H1 (cell line): ENCODE data around the gene GALC. TPM values are rescaled to one million over a fixed set of nuclear protein-coding genes. Genes with fewer than 3 reads are reported as not detected.

Experiments
- CTCF ChIA-PET: fragments of 300-600 bp; sonication (Branson Sonifier 250); formaldehyde crosslinking; loops from one replicate; lab custom pipeline; 2021; ENCODE audit not compliant: partially characterized antibody; lab: Charles Lee
- POLR2A ChIA-PET: fragments of 300-600 bp; sonication (Branson Sonifier 250); formaldehyde crosslinking; loops from one replicate; lab custom pipeline; 2021; ENCODE audit warnings: inconsistent platforms; ENCODE audit not compliant: partially characterized antibody; lab: Charles Lee
- DNase-seq, 2 experiments: peaks; one replicate each; pipeline versions ENCODE4 v3.0.0 to v3.0.0-alpha.2; 2010 to 2022; ENCODE audit warnings: low spot score in 2 of 2, low read depth in 1 of 2, mixed read lengths in 1 of 2
- FAIRE-seq: peaks from 2 replicates; lab custom pipeline; 2011; peaks lifted over from hg19 to GRCh38; lab: Jason Lieb, UNC
- H2AFZ ChIP-seq: 2 replicates; pipeline ENCODE4 v1.8.1; 2012; ENCODE audit warnings: low read length, inconsistent platforms
- H2AK5ac ChIP-seq: 2 replicates; pipeline ENCODE4 v1.6.1; 2013; ENCODE audit warnings: low read depth, low read length
- H2BK120ac ChIP-seq: replicated peaks from 2 replicates; pipeline ENCODE3; 2013; ENCODE audit warnings: low read depth, low read length, inconsistent platforms
- H2BK12ac ChIP-seq: 2 replicates; pipeline ENCODE4 v1.6.1; 2013; ENCODE audit warnings: low read depth, low read length
- H2BK15ac ChIP-seq: 2 replicates; pipeline ENCODE4 v1.6.1; 2013; ENCODE audit warnings: low read length
- H2BK20ac ChIP-seq: 2 replicates; pipeline ENCODE4 v1.6.1; 2013; ENCODE audit warnings: low read length
- H2BK5ac ChIP-seq: 2 replicates; pipeline ENCODE4 v1.6.1; 2013; ENCODE audit warnings: low read depth, low read length
- H3K14ac ChIP-seq: 2 replicates; pipeline ENCODE4 v1.6.1; 2013; ENCODE audit warnings: inconsistent platforms; ENCODE audit not compliant: insufficient read length
- H3K18ac ChIP-seq: 2 replicates; pipeline ENCODE4 v1.6.1; 2013; ENCODE audit warnings: low read length; ENCODE audit errors: extremely low read depth
- H3K23ac ChIP-seq: 2 replicates; pipeline ENCODE4 v1.6.1; 2013; ENCODE audit warnings: inconsistent platforms; ENCODE audit not compliant: insufficient read length
- H3K23me2 ChIP-seq: 2 replicates; pipeline ENCODE4 v1.6.1; 2013; ENCODE audit warnings: low read depth, low read length
- H3K27ac ChIP-seq: 2 replicates; pipeline ENCODE4 v1.6.1; 2011; ENCODE audit warnings: low read depth, low read length, inconsistent platforms
- H3K27me3 ChIP-seq, 4 experiments: replicated peaks in 1 of 4; 1 replicate in 1 of 4; 2 replicates in 3 of 4; pipeline versions ENCODE4 v1.6.1 to v1.8.1; 2011 to 2013; ENCODE audit warnings: low read length in 3 of 4, mild to moderate bottlenecking in 3 of 4, inconsistent platforms in 2 of 4, mixed read lengths in 2 of 4, moderate library complexity in 1 of 4; ENCODE audit not compliant: control insufficient read depth in 3 of 4, insufficient read depth in 3 of 4; ENCODE audit errors: extremely low read depth in 1 of 4
- H3K36me3 ChIP-seq, 4 experiments: 2 replicates each; pipeline versions ENCODE4 v1.6.1 to v1.8.1; 2011 to 2013; ENCODE audit warnings: mild to moderate bottlenecking in 4 of 4, low read length in 3 of 4, moderate library complexity in 2 of 4, control low read depth in 1 of 4, inconsistent platforms in 1 of 4; ENCODE audit not compliant: insufficient read depth in 4 of 4, control insufficient read depth in 2 of 4
- H3K4ac ChIP-seq: replicated peaks from 2 replicates; pipeline ENCODE3; 2013; ENCODE audit warnings: low read length, low read depth, mixed read lengths, inconsistent platforms; ENCODE audit not compliant: insufficient read length
- H3K4me1 ChIP-seq, 4 experiments: replicated peaks in 1 of 4; 1 replicate in 1 of 4; 2 replicates in 3 of 4; pipeline versions ENCODE4 v1.6.1 to v1.8.1; 2011 to 2013; ENCODE audit warnings: low read length in 3 of 4, inconsistent platforms in 2 of 4, mixed read lengths in 1 of 4; ENCODE audit not compliant: insufficient read depth in 4 of 4, control insufficient read depth in 3 of 4
- H3K4me2 ChIP-seq, 2 experiments: 2 replicates each; pipeline versions ENCODE4 v1.6.1 to v1.8.1; 2011 to 2013; ENCODE audit warnings: low read depth in 2 of 2, low read length in 2 of 2, control low read depth in 1 of 2, inconsistent platforms in 1 of 2, mild to moderate bottlenecking in 1 of 2; ENCODE audit not compliant: insufficient read depth in 1 of 2
- H3K4me3 ChIP-seq, 4 experiments: fragments of 200-600, 300-600 bp in 1 of 4; sonication (generic), shearing (Covaris generic), sonication (Bioruptor Twin) in 1 of 4; 2 replicates each; pipeline versions ENCODE4 v1.5.1 to v1.8.1; 2011 to 2016; ENCODE audit warnings: low read length in 4 of 4, low read depth in 3 of 4, control low read depth in 2 of 4, inconsistent platforms in 2 of 4, mild to moderate bottlenecking in 2 of 4, mixed read lengths in 1 of 4, moderate library complexity in 1 of 4; ENCODE audit not compliant: insufficient read depth in 2 of 4; ENCODE audit errors: extremely low read depth in 1 of 4
- H3K56ac ChIP-seq: replicated peaks from 2 replicates; pipeline ENCODE3; 2013; ENCODE audit warnings: low read depth, mild to moderate bottlenecking, mixed read lengths, low read length, inconsistent platforms; ENCODE audit not compliant: insufficient read length
- H3K79me1 ChIP-seq: 2 replicates; pipeline ENCODE4 v1.6.1; 2013; ENCODE audit warnings: low read depth, low read length, control low read depth
- H3K79me2 ChIP-seq, 2 experiments: 2 replicates each; pipeline versions ENCODE4 v1.6.1 to v1.8.1; 2012 to 2013; ENCODE audit warnings: low read length in 2 of 2, mild to moderate bottlenecking in 2 of 2, inconsistent platforms in 1 of 2; ENCODE audit not compliant: insufficient read depth in 2 of 2, control insufficient read depth in 1 of 2
- H3K9ac ChIP-seq, 4 experiments: replicated peaks in 1 of 4; 1 replicate in 1 of 4; 2 replicates in 3 of 4; pipeline versions ENCODE4 v1.6.1 to v1.8.1; 2011 to 2013; ENCODE audit warnings: low read depth in 3 of 4, low read length in 3 of 4, control low read depth in 2 of 4, mild to moderate bottlenecking in 2 of 4, moderate library complexity in 2 of 4, inconsistent platforms in 1 of 4; ENCODE audit errors: extremely low read depth in 1 of 4
- H3K9me3 ChIP-seq, 2 experiments: 2 replicates each; pipeline versions ENCODE4 v1.6.1 to v1.8.1; 2012 to 2013; ENCODE audit warnings: mild to moderate bottlenecking in 2 of 2, moderate library complexity in 2 of 2, control low read depth in 1 of 2, inconsistent platforms in 1 of 2, low read depth in 1 of 2, low read length in 1 of 2, mixed read lengths in 1 of 2; ENCODE audit not compliant: insufficient read depth in 2 of 2
- H4K20me1 ChIP-seq, 2 experiments: replicated peaks in 1 of 2; 2 replicates each; pipeline versions ENCODE3 to v1.8.1; 2011 to 2013; ENCODE audit warnings: inconsistent platforms in 2 of 2, low read length in 2 of 2, mild to moderate bottlenecking in 1 of 2; ENCODE audit not compliant: insufficient read depth in 2 of 2, control insufficient read depth in 1 of 2
- H4K5ac ChIP-seq: 2 replicates; pipeline ENCODE4 v1.6.1; 2013; ENCODE audit warnings: low read length, low read depth, mixed read lengths, inconsistent platforms; ENCODE audit not compliant: insufficient read length
- H4K8ac ChIP-seq: 2 replicates; pipeline ENCODE4 v1.8.0; 2013; ENCODE audit warnings: mild to moderate bottlenecking, moderate library complexity, low read length, inconsistent platforms; ENCODE audit not compliant: insufficient read depth; ENCODE audit errors: extremely low read depth
- H4K91ac ChIP-seq: replicated peaks from 2 replicates; pipeline ENCODE3; 2013; ENCODE audit warnings: low read length, mixed read lengths, inconsistent platforms; ENCODE audit not compliant: insufficient read length
- ATF2 ChIP-seq: IDR thresholded peaks from 2 replicates; pipeline ENCODE4 v1.6.1; 2012; ENCODE audit warnings: low read length, inconsistent platforms
- CBX5 ChIP-seq: fragments of 300-800, 300-1000 bp; sonication (generic); IDR thresholded peaks from 2 replicates; pipeline ENCODE4 v1.7.1; 2016; ENCODE audit warnings: antibody characterized with exemption, low read length, low read depth
- CHD1 ChIP-seq: IDR thresholded peaks from 2 replicates; pipeline ENCODE4 v1.6.1; 2012; ENCODE audit warnings: low read depth, low read length, improper control_type of control experiment
- CTBP2 ChIP-seq: IDR thresholded peaks from 2 replicates; pipeline ENCODE4 v1.7.0; 2011; ENCODE audit warnings: borderline replicate concordance, mild to moderate bottlenecking, moderate library complexity, mixed read lengths, low read length; ENCODE audit not compliant: insufficient read depth, insufficient read length
- CTCF ChIP-seq, 3 experiments: IDR thresholded peaks; 1 replicate in 2 of 3; 2 replicates in 1 of 3; pipeline versions ENCODE4 v1.5.1 to v1.6.1; 2011; ENCODE audit warnings: low read length in 3 of 3, mild to moderate bottlenecking in 3 of 3, inconsistent platforms in 2 of 3, low read depth in 1 of 3, moderate library complexity in 1 of 3; ENCODE audit not compliant: insufficient read depth in 1 of 3; ENCODE audit errors: control extremely low read depth in 1 of 3
- EZH2 ChIP-seq: fragments of 200-600 bp; sonication (generic); IDR thresholded peaks from 2 replicates; pipeline ENCODE4 v1.7.1; 2012; ENCODE audit warnings: low read depth, mild to moderate bottlenecking, moderate library complexity, low read length, inconsistent platforms; ENCODE audit not compliant: severe bottlenecking
- MAX ChIP-seq: IDR thresholded peaks from 2 replicates; pipeline ENCODE4 v1.6.1; 2012; ENCODE audit warnings: inconsistent platforms
- PHF8 ChIP-seq: fragments of 200-600 bp; sonication (generic); conservative IDR thresholded peaks from 2 replicates; pipeline ENCODE4 v1.7.1; 2012; ENCODE audit warnings: low read depth, mild to moderate bottlenecking, inconsistent platforms, low read length, moderate library complexity
- SIX5 ChIP-seq: IDR thresholded peaks from 2 replicates; pipeline ENCODE4 v1.6.1; 2011; ENCODE audit warnings: mild to moderate bottlenecking, low read depth, low read length
- WGBS, 2 experiments: shearing (Covaris generic) in 1 of 2; methylation state at CpG; one replicate each; pipeline versions ENCODE4 v1.1.6 to v1.1.7; 2013 to 2015; ENCODE audit warnings: low lambda C conversion rate in 2 of 2, mixed read lengths in 2 of 2, inconsistent platforms in 1 of 2, low coverage in 1 of 2, missing lambda C conversion rate in 1 of 2; ENCODE audit not compliant: insufficient replicate concordance in 2 of 2, insufficient coverage in 1 of 2, insufficient read length in 1 of 2; ENCODE audit errors: extremely low coverage in 1 of 2, missing lambda C conversion rate in 1 of 2; 5-methylcytosine and 5-hydroxymethylcytosine counted together
- polyA plus RNA-seq, 7 experiments: library from polyadenylated mRNA; depleted of rRNA in 3 of 7; stranded (reverse) in 5 of 7; unstranded in 2 of 7; fragments of >200 nt in 5 of 7; fragments of 200-250 nt in 2 of 7; gene quantifications; 1 replicate in 5 of 7; 2 replicates in 1 of 7; 4 replicates in 1 of 7; pipeline versions ENCODE4 v1.2.1 to v1.2.3, GENCODE V29; 2011 to 2013; ENCODE audit warnings: missing spikeins in 2 of 7, mixed read lengths in 2 of 7
- total RNA-seq: library from RNA; stranded (reverse); fragmentation: NEBNext Ultra II Directional; extraction: Animal tissue kit (Norgen Biotek cat#: 25700); gene quantifications from 2 replicates; pipeline ENCODE4 v1.2.1, GENCODE V29; 2021

Gene GALC
- total and polyA plus RNA-seq, 2 of the 8 experiments (the other 6 are each of a cell fraction or from before 2014, with no cell fraction given): 6.1 to 12.3 TPM

GRCh38 chr14:88016768-88017167, 23.8 kb upstream of the GALC start:
- no peak overlapping the region for H3K18ac ChIP-seq
- H2AFZ ChIP-seq: no peak overlapping the region
- H3K4me2 ChIP-seq: no peak overlapping the region
- no peak for FAIRE-seq
- WGBS, 2 experiments: 91% methylated on average over 2 of the region's 2 CpGs; no CpG with 5 or more reads in 1 of the 2 experiments
- no peak overlapping the region for H3K27ac ChIP-seq
- no peak overlapping the region for H4K5ac ChIP-seq
- no peak overlapping the region for H4K8ac ChIP-seq
- H3K9me3 ChIP-seq: no peaks in the 10 kb centered on the region
- no peak overlapping the region for H3K4ac ChIP-seq
- H2BK15ac ChIP-seq: no peak overlapping the region
- DNase-seq: no peak
- H3K56ac ChIP-seq: no peak overlapping the region
- no peak overlapping the region for H2AK5ac ChIP-seq
- H3K79me1 ChIP-seq: no peaks in the 10 kb centered on the region
- no peak overlapping the region for H2BK20ac ChIP-seq
- H2BK5ac ChIP-seq: no peak overlapping the region
- H4K91ac ChIP-seq: no peak overlapping the region
- H3K4me3 ChIP-seq: no peak overlapping the region
- no peaks in the 10 kb centered on the region for H3K36me3 ChIP-seq
- H3K4me1 ChIP-seq: peaks cover 0 to 3% (median 0%) of the 10 kb centered on the region in 4 experiments; a peak in 1 of 7 replicates
- CTCF ChIA-PET: interaction anchor here (1.0 to 8.7 kb wide), 8 partner anchors 71 to 444 kb away, joined by 3 to 79 read pairs (median 4); no protein-coding TSS in a partner anchor
- no peak overlapping the region for H3K9ac ChIP-seq
- no peaks in the 10 kb centered on the region for H4K20me1 ChIP-seq
- H2BK120ac ChIP-seq: no peak overlapping the region
- H2BK12ac ChIP-seq: no peak overlapping the region
- no peak overlapping the region for H3K14ac ChIP-seq
- H3K79me2 ChIP-seq: no peaks in the 10 kb centered on the region
- POLR2A ChIA-PET: interaction anchor here (1.3 kb wide), 1 partner anchor 20 kb away, joined by 3 read pairs; no protein-coding TSS in a partner anchor
- H3K27me3 ChIP-seq: no peaks in the 10 kb centered on the region
- H3K23ac ChIP-seq: no peak overlapping the region
- H3K23me2 ChIP-seq: no peaks in the 10 kb centered on the region
- TF ChIP-seq PHF8 (no peak), CBX5 (no peak), EZH2 (no peak), MAX (no peak), CTBP2 (no peak), CTCF (IDR thresholded peaks at IDR 0.05; ENCODE audit: control extremely low read depth in 1 of 3, insufficient read depth in 1 of 3, low read depth in 1 of 3, low read length in 3 of 3) (no peak), SIX5 (no peak), CHD1 (no peak), ATF2 (no peak)
